Mesothelial cell of epicardium (in vitro differentiated cells): ENCODE measurements around the gene CADPS2. TPM values are rescaled to one million over a fixed set of nuclear protein-coding genes. Genes with fewer than 3 reads are reported as not detected.

ENCODE experiments used
- DNase-seq, 2 experiments: peaks; one replicate each; pipeline ENCODE4 v3.0.0; 2021; ENCODE audit warnings: low spot score in 2 of 2; ENCODE audit not compliant: unreplicated experiment in 2 of 2
- H3K27ac Mint-ChIP-seq: 2 replicates; pipeline ENCODE4 v1.8.0; 2021; ENCODE audit warnings: mixed read lengths
- H3K27me3 Mint-ChIP-seq: 2 replicates; pipeline ENCODE4 v1.8.0; 2021; ENCODE audit warnings: low read depth, mixed read lengths
- H3K36me3 Mint-ChIP-seq: 2 replicates; pipeline ENCODE4 v1.8.0; 2021; ENCODE audit warnings: mixed read lengths
- H3K4me1 Mint-ChIP-seq: 2 replicates; pipeline ENCODE4 v1.8.0; 2021; ENCODE audit warnings: mixed read lengths
- H3K4me3 Mint-ChIP-seq: 2 replicates; pipeline ENCODE4 v1.8.0; 2021; ENCODE audit warnings: mild to moderate bottlenecking, moderate library complexity, mixed read lengths
- H3K9me3 Mint-ChIP-seq: 2 replicates; pipeline ENCODE4 v1.8.0; 2021; ENCODE audit warnings: mixed read lengths
- CTCF ChIP-seq: fragments of 200-600 bp; sonication (generic); IDR thresholded peaks from one replicate; pipeline ENCODE4 v1.5.0; 2021; ENCODE audit warnings: antibody characterized with exemption; ENCODE audit not compliant: unreplicated experiment
- total RNA-seq: library from RNA; stranded (reverse); gene quantifications from 3 replicates; pipeline ENCODE4 v1.2.1, GENCODE V29; 2021

The CADPS2 gene
- total RNA-seq, 1 donor from 2014 or later, result 2.7 TPM

GRCh38 chr7:122584676-122585251, 301.5 kb downstream of the CADPS2 start:
- no peaks in the 10 kb centered on the region for H3K27me3 Mint-ChIP-seq
- H3K9me3 Mint-ChIP-seq, result no peaks in the 10 kb centered on the region
- H3K27ac Mint-ChIP-seq, result no peak overlapping the region
- no peak for DNase-seq
- H3K36me3 Mint-ChIP-seq, result no peaks in the 10 kb centered on the region
- H3K4me3 Mint-ChIP-seq, result no peak overlapping the region
- no peak for TF ChIP-seq CTCF
- H3K4me1 Mint-ChIP-seq, result no peaks in the 10 kb centered on the region

GRCh38 chr7:122578350-122578749, 307.9 kb downstream of the CADPS2 start:
- no peak for TF ChIP-seq CTCF
- no peak for DNase-seq
- no peaks in the 10 kb centered on the region for H3K27me3 Mint-ChIP-seq
- no peak overlapping the region for H3K4me3 Mint-ChIP-seq
- H3K9me3 Mint-ChIP-seq, result no peaks in the 10 kb centered on the region
- H3K36me3 Mint-ChIP-seq, result no peaks in the 10 kb centered on the region
- H3K4me1 Mint-ChIP-seq, result no peaks in the 10 kb centered on the region
- no peak overlapping the region for H3K27ac Mint-ChIP-seq

GRCh38 chr7:122577449-122578003, 308.7 kb downstream of the CADPS2 start:
- H3K27me3 Mint-ChIP-seq, result no peaks in the 10 kb centered on the region
- H3K4me1 Mint-ChIP-seq, result no peaks in the 10 kb centered on the region
- TF ChIP-seq CTCF, result no peak
- no peaks in the 10 kb centered on the region for H3K9me3 Mint-ChIP-seq
- no peak for DNase-seq
- no peak overlapping the region for H3K27ac Mint-ChIP-seq
- no peaks in the 10 kb centered on the region for H3K36me3 Mint-ChIP-seq
- no peak overlapping the region for H3K4me3 Mint-ChIP-seq

- DNase-seq, result no peak
- Mint-ChIP-seq H3K4me1 (no peaks in the 10 kb centered on the region), H3K9me3 (no peaks in the 10 kb centered on the region), H3K4me3 (no peak overlapping the region), H3K27me3 (no peaks in the 10 kb centered on the region), H3K36me3 (no peaks in the 10 kb centered on the region), H3K27ac (no peak overlapping the region)
- no peak for TF ChIP-seq CTCF
Measured at GRCh38 chr7:122572706-122573105, 313.6 kb downstream of the CADPS2 start.

GRCh38 chr7:122561326-122561725, 324.9 kb downstream of the CADPS2 start:
- TF ChIP-seq CTCF, result no peak
- H3K4me1 Mint-ChIP-seq, result no peaks in the 10 kb centered on the region
- H3K4me3 Mint-ChIP-seq, result no peak overlapping the region

More at GRCh38 chr7:122561326-122561725, 324.9 kb downstream of the CADPS2 start:
- H3K27me3 Mint-ChIP-seq, result no peaks in the 10 kb centered on the region
- no peaks in the 10 kb centered on the region for H3K9me3 Mint-ChIP-seq
- DNase-seq, result no peak
- no peak overlapping the region for H3K27ac Mint-ChIP-seq
- H3K36me3 Mint-ChIP-seq, result no peaks in the 10 kb centered on the region
